Mesenchymal stem cell (in vitro differentiated cells and primary cell): Measurements from ENCODE around the gene RAB9B.

Experiments used
- DNase-seq: peaks from one replicate; pipeline ENCODE4 v3.0.0-alpha.2; 2013
- H2AFZ ChIP-seq: one replicate; pipeline ENCODE4 v1.6.1; 2013; ENCODE audit warnings: low read depth, mild to moderate bottlenecking, control low read depth, inconsistent platforms, low read length, moderate library complexity
- H2AK5ac ChIP-seq: 2 replicates; pipeline ENCODE4 v1.6.1; 2013; ENCODE audit warnings: low read length, moderate library complexity, mild to moderate bottlenecking, inconsistent platforms; ENCODE audit not compliant: severe bottlenecking
- H2BK120ac ChIP-seq: one replicate; pipeline ENCODE4 v1.6.1; 2013; ENCODE audit warnings: low read depth, mild to moderate bottlenecking, inconsistent platforms, low read length, moderate library complexity
- H2BK12ac ChIP-seq, 2 experiments: one replicate each; pipeline ENCODE4 v1.6.1; 2013; ENCODE audit warnings: inconsistent platforms in 2 of 2, low read length in 2 of 2, mild to moderate bottlenecking in 2 of 2, moderate library complexity in 2 of 2, control low read depth in 1 of 2
- H2BK15ac ChIP-seq: one replicate; pipeline ENCODE4 v1.6.1; 2013; ENCODE audit warnings: mild to moderate bottlenecking, low read depth, inconsistent platforms; ENCODE audit not compliant: poor library complexity, severe bottlenecking
- H2BK5ac ChIP-seq: 2 replicates; pipeline ENCODE4 v1.6.1; 2013; ENCODE audit warnings: low read depth, mild to moderate bottlenecking, low read length, control low read depth, inconsistent platforms; ENCODE audit not compliant: poor library complexity, severe bottlenecking
- H3K14ac ChIP-seq, 2 experiments: one replicate each; pipeline ENCODE4 v1.6.1; 2013; ENCODE audit warnings: inconsistent platforms in 2 of 2, low read length in 2 of 2, control low read depth in 1 of 2, mild to moderate bottlenecking in 1 of 2, moderate library complexity in 1 of 2
- H3K18ac ChIP-seq, 2 experiments: one replicate each; pipeline ENCODE4 v1.6.1; 2013; ENCODE audit warnings: inconsistent platforms in 2 of 2, low read length in 2 of 2, control low read depth in 1 of 2, low read depth in 1 of 2, mild to moderate bottlenecking in 1 of 2
- H3K23ac ChIP-seq, 2 experiments: one replicate each; pipeline ENCODE4 v1.6.1; 2013; ENCODE audit warnings: inconsistent platforms in 2 of 2, low read length in 2 of 2, mild to moderate bottlenecking in 2 of 2, moderate library complexity in 2 of 2, control low read depth in 1 of 2
- H3K27ac ChIP-seq: 2 replicates; pipeline ENCODE4 v1.5.1; 2013; ENCODE audit warnings: mild to moderate bottlenecking, moderate library complexity, low read length, control low read depth, inconsistent platforms; ENCODE audit not compliant: poor library complexity, severe bottlenecking
- H3K27me3 ChIP-seq, 2 experiments: 2 replicates each; pipeline versions ENCODE4 v1.6.1 to v1.7.0; 2013; ENCODE audit warnings: low read length in 2 of 2, mild to moderate bottlenecking in 2 of 2, moderate library complexity in 2 of 2, control low read depth in 1 of 2, inconsistent platforms in 1 of 2; ENCODE audit not compliant: control insufficient read depth in 1 of 2, insufficient read depth in 1 of 2
- H3K36me3 ChIP-seq, 2 experiments: 2 replicates each; pipeline versions ENCODE4 v1.6.1 to v1.7.0; 2013; ENCODE audit warnings: low read length in 2 of 2, control low read depth in 1 of 2, inconsistent platforms in 1 of 2, low read depth in 1 of 2, mild to moderate bottlenecking in 1 of 2; ENCODE audit not compliant: insufficient read depth in 2 of 2, control insufficient read depth in 1 of 2
- H3K4ac ChIP-seq, 2 experiments: one replicate each; pipeline ENCODE4 v1.6.1; 2013; ENCODE audit warnings: inconsistent platforms in 2 of 2, low read length in 2 of 2, mild to moderate bottlenecking in 2 of 2, moderate library complexity in 2 of 2, control low read depth in 1 of 2, low read depth in 1 of 2
- H3K4me1 ChIP-seq: 2 replicates; pipeline ENCODE4 v1.6.1; 2013; ENCODE audit warnings: low read depth, low read length, control low read depth; ENCODE audit not compliant: control insufficient read depth, insufficient read depth
- H3K4me2 ChIP-seq: 2 replicates; pipeline ENCODE4 v1.6.1; 2013; ENCODE audit warnings: low read length, mild to moderate bottlenecking, inconsistent platforms; ENCODE audit not compliant: poor library complexity, severe bottlenecking
- H3K4me3 ChIP-seq, 2 experiments: 2 replicates each; pipeline versions ENCODE4 v1.5.1 to v1.7.0; 2013; ENCODE audit warnings: low read length in 2 of 2, mild to moderate bottlenecking in 2 of 2, control low read depth in 1 of 2, low read depth in 1 of 2; ENCODE audit not compliant: insufficient read depth in 1 of 2
- H3K79me1 ChIP-seq: replicated peaks from 2 replicates; pipeline ENCODE4 v1.6.1; 2013; ENCODE audit warnings: mild to moderate bottlenecking, control low read depth, low read length, inconsistent platforms; ENCODE audit not compliant: poor library complexity, severe bottlenecking
- H3K9ac ChIP-seq: 2 replicates; pipeline ENCODE4 v1.7.0; 2013; ENCODE audit warnings: mild to moderate bottlenecking, low read length, moderate library complexity
- H3K9me3 ChIP-seq: 2 replicates; pipeline ENCODE4 v1.7.0; 2013; ENCODE audit warnings: mild to moderate bottlenecking, low read length; ENCODE audit not compliant: control insufficient read depth
- H4K8ac ChIP-seq: one replicate; pipeline ENCODE4 v1.6.1; 2013; ENCODE audit warnings: inconsistent platforms, mild to moderate bottlenecking, low read length, moderate library complexity
- H4K91ac ChIP-seq: one replicate; pipeline ENCODE4 v1.6.1; 2013; ENCODE audit warnings: mild to moderate bottlenecking, low read length, inconsistent platforms
- WGBS: methylation state at CpG from one replicate; pipeline ENCODE4 v1.1.7; 2013; ENCODE audit warnings: mixed read lengths; 5-methylcytosine and 5-hydroxymethylcytosine counted together

RAB9B gene

DNA sequence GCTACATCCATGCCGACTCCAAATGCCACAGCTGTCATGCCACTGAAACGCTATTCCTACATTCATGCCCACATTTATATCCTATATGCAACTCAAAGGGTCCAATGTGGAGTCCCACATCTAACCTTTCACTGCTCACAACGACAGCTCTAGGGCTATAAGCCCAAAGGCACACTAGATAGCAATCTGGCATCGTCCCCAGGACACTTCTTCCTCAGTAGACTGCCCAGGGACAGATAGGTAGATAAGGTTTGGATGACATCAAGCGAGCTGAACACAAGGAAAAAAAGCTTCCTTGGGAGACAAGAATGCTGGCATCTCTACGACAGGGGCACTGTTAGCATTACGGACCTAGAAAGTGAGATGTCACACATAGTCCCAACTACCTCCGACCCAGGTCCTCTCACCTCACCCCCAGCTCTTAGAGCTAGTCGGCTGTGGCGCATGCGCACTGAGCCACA is 685 bp downstream of the RAB9B start:
- no peak overlapping the region for H3K27ac ChIP-seq
- DNase-seq = no peak
- H3K18ac ChIP-seq = no peak overlapping the region
- H3K27me3 ChIP-seq = peaks cover 0 to 23% of the 10 kb centered on the region in 2 experiments
- H3K79me1 ChIP-seq = no peaks in the 10 kb centered on the region
- H3K9ac ChIP-seq = peak overlapping the region; percentile 63
- no peak overlapping the region for H2BK5ac ChIP-seq
- H3K4me2 ChIP-seq = no peak overlapping the region
- H2BK15ac ChIP-seq = no peak overlapping the region
- no peak overlapping the region for H3K4ac ChIP-seq
- H4K91ac ChIP-seq = no peak overlapping the region
- peaks cover 2% of the 10 kb centered on the region for H3K4me1 ChIP-seq
- H2AK5ac ChIP-seq = no peak overlapping the region
- no peak overlapping the region for H2BK120ac ChIP-seq
- H3K23ac ChIP-seq = no peak overlapping the region
- H3K36me3 ChIP-seq = no peaks in the 10 kb centered on the region
- H2AFZ ChIP-seq = no peak overlapping the region
- H3K4me3 ChIP-seq = peak overlapping the region; percentile 51 to 77
- H3K9me3 ChIP-seq = no peaks in the 10 kb centered on the region
- H3K14ac ChIP-seq = no peak overlapping the region
- no peak overlapping the region for H4K8ac ChIP-seq
- WGBS = 31% methylated on average over 10 of the region's 11 CpGs
- H2BK12ac ChIP-seq = no peak overlapping the region

DNA sequence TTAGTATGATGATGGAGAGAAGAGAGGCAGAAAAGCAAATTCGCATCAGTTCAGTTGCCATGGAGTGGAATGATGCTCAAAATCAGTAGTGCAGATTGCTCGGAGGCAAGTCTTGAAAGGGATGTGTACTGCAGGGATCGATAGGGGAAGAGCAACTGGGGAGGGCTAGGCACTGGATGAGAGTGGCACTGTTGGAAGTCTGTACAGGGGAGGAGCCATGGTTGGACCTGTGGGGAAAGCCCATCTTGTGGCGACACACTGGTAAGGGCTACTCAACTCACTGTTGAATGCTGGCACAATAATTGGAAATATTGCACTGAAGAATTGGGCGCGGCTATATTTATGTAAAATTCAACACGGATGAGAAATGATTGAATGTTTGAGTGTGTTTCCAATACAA is 1.2 kb downstream of the RAB9B start:
- Histone ChIP-seq H3K4me1 (peaks cover 2% of the 10 kb centered on the region), H3K36me3 (no peaks in the 10 kb centered on the region), H3K79me1 (no peaks in the 10 kb centered on the region), H2AK5ac (no peak overlapping the region), H4K8ac (no peak overlapping the region), H2BK15ac (no peak overlapping the region), H2BK5ac (no peak overlapping the region), H3K4ac (no peak overlapping the region), H3K23ac (no peak overlapping the region), H3K27me3 (peaks cover 0 to 26% of the 10 kb centered on the region in 2 experiments), H3K4me3 (no peak overlapping the region), H3K9ac (no peak overlapping the region), H3K18ac (no peak overlapping the region), H3K27ac (no peak overlapping the region), H2AFZ (no peak overlapping the region), H2BK12ac (no peak overlapping the region), H2BK120ac (no peak overlapping the region), H4K91ac (no peak overlapping the region), H3K4me2 (no peak overlapping the region), H3K14ac (no peak overlapping the region), H3K9me3 (no peaks in the 10 kb centered on the region)
- WGBS = 91% methylated on average over 7 of the region's 7 CpGs
- DNase-seq = no peak

DNA sequence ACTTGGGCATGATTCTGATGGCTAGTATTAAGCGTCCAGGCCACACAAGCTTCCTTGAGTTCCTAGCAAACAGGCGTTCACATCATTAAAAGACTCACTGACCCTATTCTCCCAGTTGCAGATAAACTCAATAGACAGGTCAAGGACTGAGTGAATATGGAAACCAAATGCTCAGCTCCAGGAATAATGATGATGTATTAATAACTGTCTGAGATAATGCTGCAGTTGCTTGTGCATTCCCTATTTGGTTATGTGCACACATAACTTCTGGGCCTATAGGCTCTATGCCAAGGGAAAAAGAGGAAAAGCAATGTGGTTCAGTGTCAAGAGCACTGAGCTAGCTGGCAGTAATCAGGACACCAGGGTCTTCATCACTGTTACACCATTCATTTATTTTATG is 3.5 kb downstream of the RAB9B start:
- Histone ChIP-seq H2BK15ac (no peak overlapping the region), H3K27ac (no peak overlapping the region), H2BK120ac (no peak overlapping the region), H2BK12ac (no peak overlapping the region), H3K79me1 (no peaks in the 10 kb centered on the region), H4K91ac (no peak overlapping the region), H2AFZ (no peak overlapping the region), H3K18ac (no peak overlapping the region), H3K4ac (no peak overlapping the region), H3K27me3 (peaks cover 0 to 27% of the 10 kb centered on the region in 2 experiments), H2BK5ac (no peak overlapping the region), H3K4me3 (no peak overlapping the region), H4K8ac (no peak overlapping the region), H2AK5ac (no peak overlapping the region), H3K9ac (no peak overlapping the region), H3K36me3 (no peaks in the 10 kb centered on the region), H3K4me2 (no peak overlapping the region), H3K4me1 (peaks cover 2% of the 10 kb centered on the region), H3K9me3 (no peaks in the 10 kb centered on the region), H3K23ac (no peak overlapping the region), H3K14ac (no peak overlapping the region)
- WGBS = no CpG with 5 or more reads among the region's 2 CpGs
- DNase-seq = no peak

GRCh38 chrX:103825881-103826280 is 6.2 kb downstream of the RAB9B start:
- H2BK15ac ChIP-seq = no peak overlapping the region
- no peak overlapping the region for H2BK12ac ChIP-seq
- no peaks in the 10 kb centered on the region for H3K9me3 ChIP-seq
- H3K36me3 ChIP-seq = no peaks in the 10 kb centered on the region
- H3K23ac ChIP-seq = no peak overlapping the region
- H2BK120ac ChIP-seq = no peak overlapping the region
- DNase-seq = no peak
- H3K9ac ChIP-seq = no peak overlapping the region
- H3K18ac ChIP-seq = no peak overlapping the region
- WGBS = 100% methylated on average over 1 of the region's 1 CpG
- H2AFZ ChIP-seq = no peak overlapping the region
- no peak overlapping the region for H3K14ac ChIP-seq
- no peak overlapping the region for H3K27ac ChIP-seq
- no peaks in the 10 kb centered on the region for H3K79me1 ChIP-seq
- no peak overlapping the region for H3K4me2 ChIP-seq
- H2BK5ac ChIP-seq = no peak overlapping the region
- no peak overlapping the region for H2AK5ac ChIP-seq
- H4K91ac ChIP-seq = no peak overlapping the region
- no peak overlapping the region for H4K8ac ChIP-seq
- no peak overlapping the region for H3K4me3 ChIP-seq
- H3K4ac ChIP-seq = no peak overlapping the region
- H3K27me3 ChIP-seq = peaks cover 0 to 23% of the 10 kb centered on the region in 2 experiments
- no peaks in the 10 kb centered on the region for H3K4me1 ChIP-seq
